Brain microvascular endothelial cell (primary cell): ENCODE results near the gene STRAP.
"Not testable (repeated sequence)": the region's sequence is repeated elsewhere in the genome, so short reads cannot be mapped to it uniquely, and the experiment has no call there.

Experiments
- DNase-seq: peaks from one replicate; pipeline ENCODE4 v3.0.0-alpha.2; 2020
- H3K27ac ChIP-seq: fragments of 250-450 bp; sonication (Bioruptor Pico); 2 replicates; pipeline ENCODE4 v1.5.1; 2020; ENCODE audit warnings: mild to moderate bottlenecking, moderate library complexity
- H3K27me3 ChIP-seq: fragments of 250-450 bp; sonication (Bioruptor Pico); replicated peaks from 2 replicates; pipeline ENCODE4 v1.5.1; 2020; ENCODE audit warnings: mild to moderate bottlenecking
- H3K36me3 ChIP-seq: fragments of 250-450 bp; sonication (Bioruptor Pico); replicated peaks from 2 replicates; pipeline ENCODE4 v1.5.1; 2020; ENCODE audit warnings: mild to moderate bottlenecking
- H3K4me3 ChIP-seq: 2 replicates; pipeline ENCODE4 v1.5.1; 2011; ENCODE audit warnings: low read depth, mild to moderate bottlenecking, control low read depth, low read length, moderate library complexity
- in situ Hi-C: cut with HindIII; loops from 2 replicates; pipeline ENCODE4 v1.10.0; 2017; ENCODE audit warnings: low sequenced_read_pairs, low pct_ligation_motif_present
- TF ChIP-seq, protein P1 (sequence below): IDR thresholded peaks from 2 replicates; pipeline ENCODE4 v1.5.1; 2011; ENCODE audit warnings: low read depth, mild to moderate bottlenecking, moderate library complexity, low read length, control low read depth, inconsistent platforms; ENCODE audit errors: missing control alignments

The STRAP gene

DNA sequence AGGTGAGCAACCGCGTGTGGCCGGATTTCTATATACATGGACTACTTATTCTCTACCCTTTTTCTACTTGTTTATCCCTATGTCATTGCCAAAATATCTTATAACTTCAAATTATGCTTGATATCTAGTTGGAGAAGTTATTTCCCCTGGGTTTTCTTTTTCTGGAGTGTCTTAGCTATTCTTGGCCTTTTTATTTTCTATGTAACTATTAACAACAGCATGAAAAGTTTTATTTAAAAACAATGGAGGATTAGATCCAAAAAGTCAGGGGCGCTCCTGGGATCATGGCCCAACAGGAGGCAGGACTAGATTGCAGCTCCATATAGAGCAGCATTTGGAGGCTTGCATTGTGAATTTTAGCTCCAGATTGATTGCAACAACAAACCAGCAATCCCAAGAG is 8.6 kb upstream of the STRAP start:
- in situ Hi-C loops: no loop called here
- no peak for DNase-seq
- TF ChIP-seq, protein P1, sequence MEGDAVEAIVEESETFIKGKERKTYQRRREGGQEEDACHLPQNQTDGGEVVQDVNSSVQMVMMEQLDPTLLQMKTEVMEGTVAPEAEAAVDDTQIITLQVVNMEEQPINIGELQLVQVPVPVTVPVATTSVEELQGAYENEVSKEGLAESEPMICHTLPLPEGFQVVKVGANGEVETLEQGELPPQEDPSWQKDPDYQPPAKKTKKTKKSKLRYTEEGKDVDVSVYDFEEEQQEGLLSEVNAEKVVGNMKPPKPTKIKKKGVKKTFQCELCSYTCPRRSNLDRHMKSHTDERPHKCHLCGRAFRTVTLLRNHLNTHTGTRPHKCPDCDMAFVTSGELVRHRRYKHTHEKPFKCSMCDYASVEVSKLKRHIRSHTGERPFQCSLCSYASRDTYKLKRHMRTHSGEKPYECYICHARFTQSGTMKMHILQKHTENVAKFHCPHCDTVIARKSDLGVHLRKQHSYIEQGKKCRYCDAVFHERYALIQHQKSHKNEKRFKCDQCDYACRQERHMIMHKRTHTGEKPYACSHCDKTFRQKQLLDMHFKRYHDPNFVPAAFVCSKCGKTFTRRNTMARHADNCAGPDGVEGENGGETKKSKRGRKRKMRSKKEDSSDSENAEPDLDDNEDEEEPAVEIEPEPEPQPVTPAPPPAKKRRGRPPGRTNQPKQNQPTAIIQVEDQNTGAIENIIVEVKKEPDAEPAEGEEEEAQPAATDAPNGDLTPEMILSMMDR: no peak
- Histone ChIP-seq H3K27ac (no peak overlapping the region), H3K36me3 (no peaks in the 10 kb centered on the region), H3K4me3 (no peak overlapping the region), H3K27me3 (no peaks in the 10 kb centered on the region)

DNA sequence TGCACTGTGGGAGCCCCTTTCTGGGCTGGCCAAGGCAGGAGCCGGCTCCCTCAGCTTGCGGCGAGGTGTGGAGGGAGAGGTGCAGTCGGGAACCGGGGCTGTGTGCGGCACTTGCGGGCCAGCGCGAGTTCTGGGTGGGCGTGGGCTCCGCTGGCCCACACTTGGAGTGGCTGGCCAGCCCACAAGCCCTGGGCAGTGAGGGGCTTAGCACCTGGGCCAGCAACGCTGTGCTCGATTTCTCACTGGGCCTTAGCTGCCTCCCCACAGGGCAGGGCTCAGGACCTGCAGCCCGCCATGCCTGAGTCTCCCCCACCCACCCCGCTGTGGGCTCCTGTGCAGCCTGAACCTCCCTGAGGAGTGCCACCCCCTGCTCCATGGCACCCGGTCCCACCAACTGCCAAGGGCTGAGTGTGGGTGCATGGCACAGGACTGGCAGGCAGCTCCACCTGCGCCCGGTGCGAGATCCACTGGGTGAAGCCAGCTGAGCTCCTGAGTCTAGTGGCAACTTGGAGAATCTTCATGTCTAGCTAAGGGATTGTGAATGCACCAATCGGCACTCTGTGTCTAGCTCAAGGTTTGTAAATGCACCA is 7.5 kb upstream of the STRAP start:
- in situ Hi-C loops, DNase-seq: not testable (repeated sequence)

DNA sequence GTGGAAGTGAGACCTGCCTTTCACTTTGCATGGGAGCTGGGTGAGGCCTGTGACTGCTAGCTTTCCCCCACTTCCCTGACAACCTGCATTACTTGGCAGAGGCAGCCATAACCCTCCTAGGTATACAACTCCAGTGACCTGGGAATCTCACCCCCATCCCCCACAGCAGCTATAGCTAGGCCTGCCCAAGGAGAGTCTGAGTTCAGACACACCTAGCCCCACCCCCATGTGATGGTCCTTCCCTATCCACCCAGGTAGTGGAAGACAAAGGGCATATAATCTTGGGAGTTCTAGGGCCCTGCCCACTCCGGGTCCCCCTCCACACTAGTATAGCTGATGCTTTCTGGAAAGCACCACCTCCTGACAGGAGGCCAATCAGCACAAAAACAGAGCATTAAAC is 6.3 kb upstream of the STRAP start:
- DNase-seq: no peak
- Histone ChIP-seq H3K36me3 (no peaks in the 10 kb centered on the region), H3K27me3 (no peaks in the 10 kb centered on the region), H3K27ac (no peak overlapping the region), H3K4me3 (no peak overlapping the region)
- in situ Hi-C loops: no loop called here
- TF ChIP-seq, protein P1: no peak

More for the DNA sequence above, 7.5 kb upstream of the STRAP start:
- not testable (repeated sequence) for H3K27me3 ChIP-seq, H3K36me3 ChIP-seq, H3K4me3 ChIP-seq, H3K27ac ChIP-seq

DNA sequence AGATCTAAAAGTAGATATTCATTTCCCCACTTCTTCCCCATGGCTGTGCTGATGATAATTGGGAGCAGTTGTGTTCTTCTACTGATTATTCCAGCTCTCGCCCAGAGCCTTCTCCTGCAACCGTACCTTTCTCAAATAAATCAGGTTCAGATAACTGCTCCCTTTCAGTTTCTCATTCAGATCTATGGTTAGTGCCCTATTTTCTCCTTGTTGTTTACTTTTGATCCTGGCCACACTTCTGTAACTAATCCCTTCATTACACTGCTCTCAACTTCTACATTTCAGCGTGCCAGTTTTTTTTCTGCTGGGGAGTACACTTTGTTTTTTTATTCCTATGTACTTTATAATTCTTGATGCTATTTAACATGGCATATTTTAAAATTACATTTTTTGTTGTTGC is 2.8 kb upstream of the STRAP start:
- no peaks in the 10 kb centered on the region for H3K36me3 ChIP-seq
- in situ Hi-C loops: no loop called here
- no peaks in the 10 kb centered on the region for H3K27me3 ChIP-seq
- H3K4me3 ChIP-seq: no peak overlapping the region
- no peak for DNase-seq
- TF ChIP-seq, protein P1: no peak
- H3K27ac ChIP-seq: no peak overlapping the region

DNA sequence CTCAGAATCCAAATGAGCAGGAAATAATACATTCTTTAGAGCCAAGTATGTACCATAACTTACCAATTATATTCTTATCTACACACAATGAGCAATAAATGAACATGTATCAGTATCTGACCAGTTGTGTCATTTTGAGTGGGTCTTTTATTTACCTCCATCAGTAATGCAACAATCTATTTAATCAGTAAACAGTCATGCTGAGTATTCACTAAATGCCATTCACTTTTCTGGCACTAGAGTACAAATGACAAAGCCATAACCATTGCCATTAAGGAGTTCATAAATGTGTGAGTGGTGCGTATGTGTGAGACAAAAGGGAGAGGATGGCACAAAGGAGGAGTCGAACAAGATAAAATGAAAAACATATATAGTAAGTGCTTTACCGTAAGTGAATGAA is 1.5 kb upstream of the STRAP start:
- no peak for DNase-seq
- Histone ChIP-seq H3K36me3 (peaks cover 6% of the 10 kb centered on the region), H3K27ac (no peak overlapping the region), H3K4me3 (no peak overlapping the region), H3K27me3 (no peaks in the 10 kb centered on the region)
- in situ Hi-C loops: no loop called here
- TF ChIP-seq, protein P1: no peak

DNA sequence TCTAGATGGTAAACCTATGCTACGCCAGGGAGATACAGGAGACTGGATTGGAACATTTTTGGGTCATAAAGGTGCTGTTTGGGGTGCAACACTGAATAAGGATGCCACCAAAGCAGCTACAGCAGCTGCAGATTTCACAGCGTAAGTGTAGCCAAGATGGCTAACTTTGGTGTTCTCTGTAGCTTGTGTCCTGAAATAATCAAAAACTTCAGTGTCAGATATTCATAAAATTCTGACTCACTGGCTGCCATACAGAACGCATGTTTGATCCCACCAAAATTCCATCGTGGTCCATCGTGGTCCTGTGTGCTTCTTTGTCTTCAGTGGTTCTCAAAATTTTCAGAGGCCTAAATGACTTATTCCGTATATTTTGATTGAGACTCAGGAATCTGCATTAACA is 1.3 kb downstream of the STRAP start:
- Histone ChIP-seq H3K36me3 (peaks cover 15% of the 10 kb centered on the region), H3K4me3 (peak overlapping the region; percentile 96), H3K27ac (peak overlapping the region; percentile 96), H3K27me3 (no peaks in the 10 kb centered on the region)
- TF ChIP-seq, protein P1: no peak
- no peak for DNase-seq
- in situ Hi-C loops: no loop called here
